Measurements from ENCODE around the gene SLC6A5. TPM values are rescaled to one million over a fixed set of nuclear protein-coding genes. Genes with fewer than 3 reads are reported as not detected.

Gene SLC6A5
- total RNA-seq, 3 donors from 2014 or later (not counting 1 experiment from before 2014, with no cell fraction given): not detected

- Histone ChIP-seq H3K27ac (ENCODE audit: low read length) (no peak overlapping the region), H3K4me1 (ENCODE audit: control insufficient read depth, insufficient read depth, low read length) (no peaks in the 10 kb centered on the region), H3K36me3 (ENCODE audit: control insufficient read depth, insufficient read depth, low read length) (no peaks in the 10 kb centered on the region), H3K4me3 (ENCODE audit: low read length) (no peak overlapping the region), H3K27me3 (ENCODE audit: control insufficient read depth, insufficient read depth, low read length) (no peaks in the 10 kb centered on the region), H3K9me3 (ENCODE audit: control insufficient read depth, insufficient read depth, low read length) (no peaks in the 10 kb centered on the region)
- no peak overlapping the region for H3K4me3 Mint-ChIP-seq
- TF ChIP-seq CTCF (IDR thresholded peaks at IDR 0.05): no peak
- ATAC-seq: no peak
- WGBS (ENCODE audit: insufficient coverage): 86% methylated on average over 7 of the region's 7 CpGs
- DNase-seq: no peak
- intact Hi-C loops (cut with micrococcal nuclease): no loop called here
- H3K27ac Mint-ChIP-seq: no peak overlapping the region
- H3K9me3 Mint-ChIP-seq: no peaks in the 10 kb centered on the region
- H3K36me3 Mint-ChIP-seq: no peaks in the 10 kb centered on the region
- H3K27me3 Mint-ChIP-seq (ENCODE audit: low read depth in 2 of 2): peaks cover 4 to 13% of the 10 kb centered on the region in 2 donors
- no peaks in the 10 kb centered on the region for H3K4me1 Mint-ChIP-seq
These were observed 38.7 kb downstream of the SLC6A5 start for GRCh38 chr11:20638074-20638473.

GRCh38 chr11:20639688-20640087 lies 40.3 kb downstream of the SLC6A5 start:
- H3K27me3 ChIP-seq (ENCODE audit: control insufficient read depth, insufficient read depth, low read length): no peaks in the 10 kb centered on the region
- no peak overlapping the region for H3K4me3 ChIP-seq (ENCODE audit: low read length)
- H3K27ac Mint-ChIP-seq: no peak overlapping the region
- no peaks in the 10 kb centered on the region for H3K36me3 ChIP-seq (ENCODE audit: control insufficient read depth, insufficient read depth, low read length)
- H3K27ac ChIP-seq (ENCODE audit: low read length): no peak overlapping the region
- no peaks in the 10 kb centered on the region for H3K9me3 Mint-ChIP-seq
- TF ChIP-seq CTCF (IDR thresholded peaks at IDR 0.05): no peak
- no peak for DNase-seq
- H3K36me3 Mint-ChIP-seq: no peaks in the 10 kb centered on the region
- H3K4me3 Mint-ChIP-seq: no peak overlapping the region
- no peak for ATAC-seq
- H3K4me1 Mint-ChIP-seq: no peaks in the 10 kb centered on the region
- intact Hi-C loops (cut with micrococcal nuclease): no loop called here
- no peaks in the 10 kb centered on the region for H3K4me1 ChIP-seq (ENCODE audit: control insufficient read depth, insufficient read depth, low read length)
- 71% methylated on average over 3 of the region's 3 CpGs for WGBS (ENCODE audit: insufficient coverage)
- H3K9me3 ChIP-seq (ENCODE audit: control insufficient read depth, insufficient read depth, low read length): no peaks in the 10 kb centered on the region
- peaks cover 4 to 13% of the 10 kb centered on the region in 2 donors for H3K27me3 Mint-ChIP-seq (ENCODE audit: low read depth in 2 of 2)

GRCh38 chr11:20640401-20640800 lies 41.0 kb downstream of the SLC6A5 start:
- Histone ChIP-seq H3K9me3 (ENCODE audit: control insufficient read depth, insufficient read depth, low read length) (no peaks in the 10 kb centered on the region), H3K4me1 (ENCODE audit: control insufficient read depth, insufficient read depth, low read length) (no peaks in the 10 kb centered on the region), H3K4me3 (ENCODE audit: low read length) (no peak overlapping the region), H3K27ac (ENCODE audit: low read length) (no peak overlapping the region), H3K27me3 (ENCODE audit: control insufficient read depth, insufficient read depth, low read length) (no peaks in the 10 kb centered on the region), H3K36me3 (ENCODE audit: control insufficient read depth, insufficient read depth, low read length) (no peaks in the 10 kb centered on the region)
- Mint-ChIP-seq H3K27ac (no peak overlapping the region), H3K9me3 (no peaks in the 10 kb centered on the region), H3K36me3 (no peaks in the 10 kb centered on the region), H3K27me3 (ENCODE audit: low read depth in 2 of 2) (peaks cover 4 to 13% of the 10 kb centered on the region in 2 donors), H3K4me1 (no peaks in the 10 kb centered on the region), H3K4me3 (no peak overlapping the region)
- ATAC-seq: no peak
- intact Hi-C loops (cut with micrococcal nuclease): no loop called here
- no peak for TF ChIP-seq CTCF (IDR thresholded peaks at IDR 0.05)
- 91% methylated on average over 2 of the region's 2 CpGs for WGBS (ENCODE audit: insufficient coverage)
- no peak for DNase-seq

- Mint-ChIP-seq H3K4me1 (no peaks in the 10 kb centered on the region), H3K4me3 (no peak overlapping the region), H3K27ac (no peak overlapping the region), H3K36me3 (no peaks in the 10 kb centered on the region), H3K9me3 (no peaks in the 10 kb centered on the region), H3K27me3 (ENCODE audit: low read depth in 2 of 2) (peaks cover 0 to 4% of the 10 kb centered on the region in 2 donors)
- no peak for TF ChIP-seq CTCF (IDR thresholded peaks at IDR 0.05)
- Histone ChIP-seq H3K4me1 (ENCODE audit: control insufficient read depth, insufficient read depth, low read length) (no peaks in the 10 kb centered on the region), H3K36me3 (ENCODE audit: control insufficient read depth, insufficient read depth, low read length) (no peaks in the 10 kb centered on the region), H3K27ac (ENCODE audit: low read length) (no peak overlapping the region), H3K27me3 (ENCODE audit: control insufficient read depth, insufficient read depth, low read length) (no peaks in the 10 kb centered on the region), H3K4me3 (ENCODE audit: low read length) (no peak overlapping the region), H3K9me3 (ENCODE audit: control insufficient read depth, insufficient read depth, low read length) (no peaks in the 10 kb centered on the region)
- no peak for ATAC-seq
- WGBS (ENCODE audit: insufficient coverage): 88% methylated on average over 4 of the region's 4 CpGs
- intact Hi-C loops (cut with micrococcal nuclease): no loop called here
- no peak for DNase-seq
These were observed 45.0 kb downstream of the SLC6A5 start for GRCh38 chr11:20644360-20644759.
